LNCaP clone FGC (cell line): Measurements from ENCODE around the gene TPRG1L.
A peak's percentile ranks its signal among the peaks of the same experiment; 100 is the strongest.

Experiments
- DNase-seq: peaks from one replicate; pipeline ENCODE4 v3.0.0-alpha.2; 2011; ENCODE audit warnings: low read depth
- H3K4me3 ChIP-seq: 2 replicates; pipeline ENCODE4 v1.5.1; 2011; ENCODE audit warnings: mild to moderate bottlenecking, low read depth, low read length, control low read depth
- CTCF ChIP-seq: IDR thresholded peaks from 2 replicates; pipeline ENCODE4 v1.5.1; 2012; ENCODE audit warnings: mild to moderate bottlenecking; ENCODE audit not compliant: control insufficient read depth, insufficient read depth; ENCODE audit errors: extremely low read depth

The TPRG1L gene

GRCh38 chr1:3609016-3609768, 15.6 kb upstream of the TPRG1L start:
- no peak for TF ChIP-seq CTCF
- DNase-seq = no peak
- H3K4me3 ChIP-seq = no peak overlapping the region

- DNase-seq = no peak
- no peak for TF ChIP-seq CTCF
- no peak overlapping the region for H3K4me3 ChIP-seq
Measured at GRCh38 chr1:3609769-3610526, 14.9 kb upstream of the TPRG1L start.

- no peak for DNase-seq
Measured at GRCh38 chr1:3610527-3611169, 14.2 kb upstream of the TPRG1L start.

GRCh38 chr1:3611170-3612019, 13.4 kb upstream of the TPRG1L start, which contains the start of gene MEGF6:
Gene MEGF6 (minus strand): TSS chr1:3611508. CDS start chr1:3611268, 240 bp downstream.
- peak within 1 kb of the TSS; percentile 46 for H3K4me3 ChIP-seq
- no peak for TF ChIP-seq CTCF
- DNase-seq = no peak

More at GRCh38 chr1:3610527-3611169, 14.2 kb upstream of the TPRG1L start:
- peak overlapping the region; percentile 46 for H3K4me3 ChIP-seq
- no peak for TF ChIP-seq CTCF

GRCh38 chr1:3612123-3612522, 12.7 kb upstream of the TPRG1L start:
- no peak overlapping the region for H3K4me3 ChIP-seq
- TF ChIP-seq CTCF = no peak
- DNase-seq = no peak

- TF ChIP-seq CTCF = peak; percentile 65
- H3K4me3 ChIP-seq = no peak overlapping the region
- no peak for DNase-seq
Measured at GRCh38 chr1:3614755-3615742, 9.8 kb upstream of the TPRG1L start.
